PFSK-1 (cell line): ENCODE data around the gene ZNF398.

Experiments
- FOXP2 ChIP-seq: optimal IDR thresholded peaks from 2 replicates; pipeline ENCODE3; 2011; ENCODE audit warnings: borderline replicate concordance, control low read depth, inconsistent platforms; ENCODE audit not compliant: insufficient read depth; ENCODE audit errors: extremely low read length, extremely low read depth
- POLR2AphosphoS5 ChIP-seq: IDR thresholded peaks from 2 replicates; pipeline ENCODE4 v1.6.1; 2012; ENCODE audit warnings: low read depth, mild to moderate bottlenecking, control low read depth, low read length, moderate library complexity
- SIN3A ChIP-seq: IDR thresholded peaks from 2 replicates; pipeline ENCODE4 v1.6.1; 2012; ENCODE audit warnings: mild to moderate bottlenecking, low read length, moderate library complexity, borderline replicate concordance; ENCODE audit not compliant: insufficient read depth
- TAF1 ChIP-seq: IDR thresholded peaks from 2 replicates; pipeline ENCODE4 v1.6.1; 2012; ENCODE audit warnings: low read length, control low read depth, borderline replicate concordance; ENCODE audit not compliant: insufficient read depth
- TF ChIP-seq, protein P1 (sequence below), 2 experiments: IDR thresholded peaks; 2 replicates each; pipeline versions ENCODE4 v1.6.1 to v1.8.0; 2011 to 2012; ENCODE audit warnings: low read depth in 2 of 2, low read length in 2 of 2, control low read depth in 1 of 2, inconsistent platforms in 1 of 2, mild to moderate bottlenecking in 1 of 2, moderate library complexity in 1 of 2; ENCODE audit not compliant: insufficient read depth in 1 of 2

ZNF398 gene

GRCh38 chr7:149196705-149197171 lies 49.5 kb downstream of the ZNF398 start:
- TF ChIP-seq SIN3A: no peak
- TF ChIP-seq TAF1: no peak
- TF ChIP-seq, protein P1, sequence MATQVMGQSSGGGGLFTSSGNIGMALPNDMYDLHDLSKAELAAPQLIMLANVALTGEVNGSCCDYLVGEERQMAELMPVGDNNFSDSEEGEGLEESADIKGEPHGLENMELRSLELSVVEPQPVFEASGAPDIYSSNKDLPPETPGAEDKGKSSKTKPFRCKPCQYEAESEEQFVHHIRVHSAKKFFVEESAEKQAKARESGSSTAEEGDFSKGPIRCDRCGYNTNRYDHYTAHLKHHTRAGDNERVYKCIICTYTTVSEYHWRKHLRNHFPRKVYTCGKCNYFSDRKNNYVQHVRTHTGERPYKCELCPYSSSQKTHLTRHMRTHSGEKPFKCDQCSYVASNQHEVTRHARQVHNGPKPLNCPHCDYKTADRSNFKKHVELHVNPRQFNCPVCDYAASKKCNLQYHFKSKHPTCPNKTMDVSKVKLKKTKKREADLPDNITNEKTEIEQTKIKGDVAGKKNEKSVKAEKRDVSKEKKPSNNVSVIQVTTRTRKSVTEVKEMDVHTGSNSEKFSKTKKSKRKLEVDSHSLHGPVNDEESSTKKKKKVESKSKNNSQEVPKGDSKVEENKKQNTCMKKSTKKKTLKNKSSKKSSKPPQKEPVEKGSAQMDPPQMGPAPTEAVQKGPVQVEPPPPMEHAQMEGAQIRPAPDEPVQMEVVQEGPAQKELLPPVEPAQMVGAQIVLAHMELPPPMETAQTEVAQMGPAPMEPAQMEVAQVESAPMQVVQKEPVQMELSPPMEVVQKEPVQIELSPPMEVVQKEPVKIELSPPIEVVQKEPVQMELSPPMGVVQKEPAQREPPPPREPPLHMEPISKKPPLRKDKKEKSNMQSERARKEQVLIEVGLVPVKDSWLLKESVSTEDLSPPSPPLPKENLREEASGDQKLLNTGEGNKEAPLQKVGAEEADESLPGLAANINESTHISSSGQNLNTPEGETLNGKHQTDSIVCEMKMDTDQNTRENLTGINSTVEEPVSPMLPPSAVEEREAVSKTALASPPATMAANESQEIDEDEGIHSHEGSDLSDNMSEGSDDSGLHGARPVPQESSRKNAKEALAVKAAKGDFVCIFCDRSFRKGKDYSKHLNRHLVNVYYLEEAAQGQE (IDR thresholded peaks at IDR 0.05; ENCODE audit: insufficient read depth in 1 of 2, low read depth in 2 of 2, low read length in 2 of 2): no peak
- no peak for TF ChIP-seq FOXP2
- no peak for TF ChIP-seq POLR2AphosphoS5

- TF ChIP-seq, protein P1 (IDR thresholded peaks at IDR 0.05; ENCODE audit: insufficient read depth in 1 of 2, low read depth in 2 of 2, low read length in 2 of 2): no peak
- TF ChIP-seq SIN3A: no peak
- TF ChIP-seq POLR2AphosphoS5: no peak
- no peak for TF ChIP-seq TAF1
- TF ChIP-seq FOXP2: no peak
These were observed 50.4 kb downstream of the ZNF398 start for GRCh38 chr7:149197675-149198074.

- no peak for TF ChIP-seq FOXP2
- no peak for TF ChIP-seq TAF1
- TF ChIP-seq SIN3A: no peak
- no peak for TF ChIP-seq POLR2AphosphoS5
- TF ChIP-seq, protein P1 (IDR thresholded peaks at IDR 0.05; ENCODE audit: insufficient read depth in 1 of 2, low read depth in 2 of 2, low read length in 2 of 2): no peak
These were observed 51.0 kb downstream of the ZNF398 start for GRCh38 chr7:149198161-149198816.

DNA sequence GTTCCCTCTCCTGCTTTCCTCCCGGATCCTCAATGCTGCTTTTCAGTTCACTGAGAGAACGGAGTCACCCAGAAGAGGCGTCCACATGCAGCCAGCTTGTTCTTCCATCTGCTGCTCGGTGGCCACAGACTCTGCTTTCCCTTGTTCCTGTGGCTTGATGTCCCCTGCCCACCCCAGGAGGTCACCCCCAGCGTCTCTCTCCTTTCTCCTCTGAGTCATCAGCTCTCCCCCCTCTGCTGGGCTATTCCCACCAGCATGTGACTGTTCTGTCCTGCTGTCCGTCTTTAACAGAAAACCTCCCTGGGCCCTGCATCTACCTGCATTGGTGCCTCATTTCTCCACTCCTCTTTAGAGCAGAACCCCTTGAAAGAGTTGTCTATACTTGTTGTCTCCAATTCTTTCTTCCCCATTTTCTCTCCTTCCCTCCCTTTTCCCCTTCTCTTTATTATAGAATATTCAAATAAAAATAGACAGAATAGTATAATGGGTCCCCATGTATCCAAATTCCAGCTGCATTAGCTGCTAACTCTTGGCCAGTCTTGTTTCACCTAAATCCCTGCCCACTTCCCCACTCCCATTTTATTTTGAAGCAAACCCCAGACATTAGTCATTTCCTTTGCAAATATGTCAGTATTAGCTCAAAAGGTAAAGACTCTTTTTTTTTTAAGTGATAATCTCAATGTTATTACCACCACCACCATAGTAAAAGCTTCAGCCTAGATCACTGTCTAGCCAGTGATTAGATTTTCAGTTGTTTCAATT lies 52.2 kb downstream of the ZNF398 start:
- TF ChIP-seq TAF1 (no peak), POLR2AphosphoS5 (no peak), SIN3A (no peak), FOXP2 (no peak)
- TF ChIP-seq, protein P1 (IDR thresholded peaks at IDR 0.05; ENCODE audit: insufficient read depth in 1 of 2, low read depth in 2 of 2, low read length in 2 of 2): no peak
